GM06990 (cell line): ENCODE results near the gene GYPA.
"Not testable (repeated sequence)": the region's sequence is repeated elsewhere in the genome, so short reads cannot be mapped to it uniquely, and the experiment has no call there.

ENCODE experiments used
- DNase-seq: peaks from one replicate; pipeline ENCODE4 v3.0.0-alpha.2; 2011; ENCODE audit not compliant: insufficient read length; ENCODE audit errors: extremely low read depth
- H3K27me3 ChIP-seq: replicated peaks from 2 replicates; pipeline ENCODE4 v1.6.0; 2011; ENCODE audit warnings: low read length; ENCODE audit not compliant: control insufficient read depth, insufficient read depth
- H3K36me3 ChIP-seq: 2 replicates; pipeline ENCODE4 v1.5.1; 2011; ENCODE audit warnings: low read length; ENCODE audit not compliant: control insufficient read depth, insufficient read depth
- H3K4me3 ChIP-seq: replicated peaks from 2 replicates; pipeline ENCODE4 v1.5.1; 2011; ENCODE audit warnings: low read depth, mild to moderate bottlenecking, control low read depth, low read length
- TF ChIP-seq, protein P1 (sequence below): IDR thresholded peaks from 2 replicates; pipeline ENCODE4 v1.5.1; 2011; ENCODE audit warnings: low read length, control low read depth, mild to moderate bottlenecking, inconsistent platforms; ENCODE audit not compliant: insufficient read depth, poor library complexity, severe bottlenecking

The GYPA gene

DNA sequence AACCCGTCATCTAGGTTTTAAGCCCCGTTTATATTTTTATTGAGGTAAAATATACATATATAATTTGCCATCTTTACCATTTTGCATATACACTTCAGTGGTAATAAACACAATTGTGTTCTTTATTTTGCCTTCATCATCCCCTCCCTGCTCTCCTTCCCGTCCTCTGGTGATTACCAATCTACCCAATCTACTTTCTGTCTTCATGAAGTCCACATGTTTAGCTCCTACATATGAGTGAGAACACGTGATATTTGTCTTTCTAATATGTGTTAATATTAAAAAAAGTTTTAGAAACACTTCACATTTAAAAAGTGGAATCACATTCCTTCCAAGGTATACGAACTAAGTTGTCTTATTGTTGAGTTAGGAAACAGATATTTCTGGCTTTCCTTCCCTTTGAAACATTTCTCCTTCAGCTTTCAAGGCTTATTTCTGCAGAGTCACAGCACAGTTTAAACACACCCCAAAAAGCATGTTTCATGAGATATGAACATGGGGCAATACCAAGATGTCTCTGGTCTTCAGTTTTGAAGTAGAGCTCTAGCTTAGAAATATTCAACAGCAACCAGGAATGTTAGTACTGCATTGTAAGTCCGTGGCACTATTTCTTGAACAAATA lies 35.9 kb downstream of the GYPA start:
- Histone ChIP-seq H3K36me3 (no peaks in the 10 kb centered on the region), H3K27me3 (no peaks in the 10 kb centered on the region), H3K4me3 (no peak overlapping the region)
- no peak for DNase-seq
- TF ChIP-seq, protein P1, sequence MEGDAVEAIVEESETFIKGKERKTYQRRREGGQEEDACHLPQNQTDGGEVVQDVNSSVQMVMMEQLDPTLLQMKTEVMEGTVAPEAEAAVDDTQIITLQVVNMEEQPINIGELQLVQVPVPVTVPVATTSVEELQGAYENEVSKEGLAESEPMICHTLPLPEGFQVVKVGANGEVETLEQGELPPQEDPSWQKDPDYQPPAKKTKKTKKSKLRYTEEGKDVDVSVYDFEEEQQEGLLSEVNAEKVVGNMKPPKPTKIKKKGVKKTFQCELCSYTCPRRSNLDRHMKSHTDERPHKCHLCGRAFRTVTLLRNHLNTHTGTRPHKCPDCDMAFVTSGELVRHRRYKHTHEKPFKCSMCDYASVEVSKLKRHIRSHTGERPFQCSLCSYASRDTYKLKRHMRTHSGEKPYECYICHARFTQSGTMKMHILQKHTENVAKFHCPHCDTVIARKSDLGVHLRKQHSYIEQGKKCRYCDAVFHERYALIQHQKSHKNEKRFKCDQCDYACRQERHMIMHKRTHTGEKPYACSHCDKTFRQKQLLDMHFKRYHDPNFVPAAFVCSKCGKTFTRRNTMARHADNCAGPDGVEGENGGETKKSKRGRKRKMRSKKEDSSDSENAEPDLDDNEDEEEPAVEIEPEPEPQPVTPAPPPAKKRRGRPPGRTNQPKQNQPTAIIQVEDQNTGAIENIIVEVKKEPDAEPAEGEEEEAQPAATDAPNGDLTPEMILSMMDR, result no peak

DNA sequence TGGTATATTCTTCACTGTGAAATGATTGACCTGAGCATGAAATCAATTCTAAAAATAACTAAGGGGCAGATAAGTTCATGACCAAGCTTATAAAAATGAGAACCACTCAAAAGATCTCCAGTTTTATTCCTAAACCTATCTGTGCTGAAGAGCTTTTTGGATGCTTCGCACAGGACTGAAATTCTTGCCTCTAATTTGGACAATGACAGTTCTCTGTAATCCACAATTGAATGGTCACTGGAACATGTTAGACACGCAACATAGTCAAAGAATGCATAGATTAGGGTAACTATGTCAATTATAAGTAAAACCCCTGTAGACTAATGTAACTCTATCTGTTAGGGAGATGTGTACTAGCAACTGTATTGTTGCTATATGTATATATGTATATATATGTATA lies 42.7 kb downstream of the GYPA start:
- not testable (repeated sequence) for DNase-seq, H3K27me3 ChIP-seq, H3K36me3 ChIP-seq, H3K4me3 ChIP-seq

DNA sequence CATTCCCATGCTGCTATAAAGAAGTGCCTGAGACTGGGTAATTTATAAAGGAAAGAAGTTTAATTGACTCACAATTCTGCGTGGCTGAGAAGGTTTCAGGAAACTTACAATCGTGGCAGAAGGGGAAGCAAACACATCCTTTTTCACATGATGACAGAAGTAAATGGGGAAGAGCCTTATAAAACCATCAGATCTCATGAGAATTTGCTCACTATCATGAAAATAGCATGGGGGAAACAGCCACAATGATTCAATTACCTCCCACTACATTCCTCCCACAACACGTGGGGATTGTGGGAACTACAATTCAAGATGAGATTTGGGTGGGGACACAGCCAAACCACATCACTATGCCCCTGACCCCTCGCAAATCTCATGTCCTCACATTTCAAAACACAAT lies 46.5 kb downstream of the GYPA start:
- not testable (repeated sequence) for H3K36me3 ChIP-seq, H3K4me3 ChIP-seq, H3K27me3 ChIP-seq, DNase-seq

DNA sequence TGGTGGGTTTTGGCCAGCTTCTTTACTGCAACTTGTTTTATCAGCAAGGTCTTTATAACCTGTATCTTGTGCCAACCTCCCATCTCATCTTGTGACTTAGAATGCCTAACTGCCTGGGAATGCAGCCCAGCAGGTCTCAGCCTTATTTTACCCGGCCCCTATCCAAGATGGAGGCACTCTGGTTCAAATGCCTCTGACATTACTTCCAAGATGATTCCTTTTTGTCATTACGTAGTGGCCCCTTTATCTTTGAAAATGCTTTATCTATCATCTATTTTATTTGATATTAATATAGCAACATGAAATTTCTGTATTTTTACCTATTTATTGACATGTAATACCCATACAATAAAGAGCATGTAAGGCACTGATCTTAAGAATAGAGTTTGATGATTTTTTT lies 49.3 kb downstream of the GYPA start:
- H3K4me3 ChIP-seq, DNase-seq, H3K27me3 ChIP-seq: not testable (repeated sequence)

DNA sequence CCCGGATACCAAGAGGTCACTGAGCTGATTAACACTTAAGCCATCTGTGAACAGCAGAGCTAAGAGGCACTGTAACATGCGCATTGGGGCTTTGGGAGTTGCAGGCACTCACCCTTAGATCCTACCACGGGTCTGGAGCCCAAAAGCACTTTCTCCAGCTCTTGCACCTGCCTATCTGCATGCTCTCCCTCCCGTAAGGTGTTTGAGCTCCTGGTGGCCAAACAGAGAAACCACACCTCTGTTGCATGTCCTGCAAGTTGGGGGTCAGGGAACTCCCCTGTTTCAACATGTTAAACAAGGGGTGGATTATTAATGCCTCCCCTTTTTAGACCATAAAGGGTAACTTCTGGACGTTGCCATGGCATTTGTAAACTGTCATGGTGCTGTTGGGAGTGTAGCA lies 49.8 kb downstream of the GYPA start:
- Histone ChIP-seq H3K27me3 (no peaks in the 10 kb centered on the region; the same call in 1 of the 2 replicates), H3K36me3 (no peaks in the 10 kb centered on the region), H3K4me3 (no peak overlapping the region)
- DNase-seq, result no peak
- TF ChIP-seq, protein P1, result no peak

More for the DNA sequence above, 49.3 kb downstream of the GYPA start:
- H3K36me3 ChIP-seq, result not testable (repeated sequence)

DNA sequence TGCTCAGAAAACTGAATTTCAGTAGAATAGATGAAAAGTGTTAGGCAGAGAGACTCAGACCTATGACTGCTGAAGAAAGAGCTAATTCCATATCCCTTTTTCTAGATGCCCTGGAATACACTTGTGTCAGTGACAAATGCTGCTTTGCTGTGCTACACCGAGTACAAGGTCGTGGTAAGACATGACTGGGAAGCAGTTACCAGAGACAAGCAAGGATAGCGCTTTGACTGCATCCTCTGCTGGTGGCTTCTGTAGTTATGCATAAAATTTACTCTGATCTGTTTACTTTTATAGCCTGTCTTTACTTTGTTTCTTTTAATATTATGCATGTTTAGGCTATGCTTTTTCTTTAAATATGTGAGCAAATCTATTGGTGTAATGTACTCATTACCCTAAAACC lies 58.5 kb downstream of the GYPA start:
- H3K36me3 ChIP-seq, H3K27me3 ChIP-seq, H3K4me3 ChIP-seq, DNase-seq: not testable (repeated sequence)

DNA sequence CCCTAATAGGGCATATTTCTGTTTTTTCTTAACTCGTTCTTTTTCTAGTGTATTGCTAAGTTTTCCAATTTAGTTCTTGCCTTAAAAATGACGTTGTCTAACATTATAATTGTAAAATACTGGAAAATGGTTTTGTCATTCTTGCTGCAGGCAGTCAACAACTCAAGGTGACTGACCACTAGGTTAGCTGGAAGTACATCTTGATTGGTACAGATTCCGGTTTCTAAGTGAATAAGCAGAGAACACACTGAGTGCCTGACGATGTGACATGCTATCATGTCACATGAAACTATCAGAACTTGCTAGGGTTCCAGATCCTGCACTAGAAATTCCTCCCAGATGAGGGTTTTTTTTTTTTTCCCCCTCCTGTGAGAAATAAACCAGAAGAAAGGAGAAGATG lies 60.4 kb downstream of the GYPA start:
- not testable (repeated sequence) for H3K27me3 ChIP-seq, H3K4me3 ChIP-seq, H3K36me3 ChIP-seq, DNase-seq

DNA sequence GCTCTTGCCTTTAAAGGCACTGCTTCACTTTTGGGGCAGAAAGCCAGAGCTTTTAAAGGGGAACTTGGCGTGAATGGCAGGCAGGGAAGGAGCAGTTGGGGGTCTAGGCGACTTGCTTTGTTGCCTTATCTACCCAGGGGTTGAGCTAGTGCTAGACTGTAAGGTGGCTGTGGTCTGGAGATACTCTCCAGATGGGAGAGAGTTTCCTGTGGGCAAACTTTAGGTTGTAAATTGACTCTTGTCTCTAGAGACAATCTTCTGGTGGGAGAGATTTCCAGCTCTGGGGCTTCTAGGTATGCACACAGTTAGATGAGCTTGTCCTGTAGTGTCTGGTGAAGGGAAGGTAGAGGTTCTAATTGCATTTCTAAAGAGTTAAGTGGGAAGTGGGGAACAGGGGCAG lies 61.8 kb downstream of the GYPA start:
- DNase-seq, H3K27me3 ChIP-seq, H3K4me3 ChIP-seq, H3K36me3 ChIP-seq: not testable (repeated sequence)

DNA sequence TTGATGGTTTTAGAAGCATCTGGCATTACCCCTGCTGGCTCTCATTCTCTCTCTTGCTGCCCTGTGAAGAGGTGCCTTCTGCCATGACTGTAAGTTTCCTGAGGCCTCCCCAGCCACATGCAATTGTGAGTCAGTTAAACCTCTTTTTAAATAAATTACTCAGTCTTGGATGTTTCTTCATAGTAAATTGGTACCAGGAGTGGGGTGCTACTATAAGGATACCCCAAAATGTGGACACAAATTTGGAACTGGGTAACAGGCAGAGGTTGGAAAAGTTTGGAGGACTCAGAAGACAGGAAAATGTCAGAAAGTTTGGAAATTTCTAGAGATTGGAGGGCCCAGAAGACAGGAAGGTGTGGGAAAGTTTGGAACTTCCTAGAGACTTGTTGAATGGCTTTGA lies 79.0 kb downstream of the GYPA start:
- not testable (repeated sequence) for H3K36me3 ChIP-seq, H3K27me3 ChIP-seq, DNase-seq, H3K4me3 ChIP-seq

DNA sequence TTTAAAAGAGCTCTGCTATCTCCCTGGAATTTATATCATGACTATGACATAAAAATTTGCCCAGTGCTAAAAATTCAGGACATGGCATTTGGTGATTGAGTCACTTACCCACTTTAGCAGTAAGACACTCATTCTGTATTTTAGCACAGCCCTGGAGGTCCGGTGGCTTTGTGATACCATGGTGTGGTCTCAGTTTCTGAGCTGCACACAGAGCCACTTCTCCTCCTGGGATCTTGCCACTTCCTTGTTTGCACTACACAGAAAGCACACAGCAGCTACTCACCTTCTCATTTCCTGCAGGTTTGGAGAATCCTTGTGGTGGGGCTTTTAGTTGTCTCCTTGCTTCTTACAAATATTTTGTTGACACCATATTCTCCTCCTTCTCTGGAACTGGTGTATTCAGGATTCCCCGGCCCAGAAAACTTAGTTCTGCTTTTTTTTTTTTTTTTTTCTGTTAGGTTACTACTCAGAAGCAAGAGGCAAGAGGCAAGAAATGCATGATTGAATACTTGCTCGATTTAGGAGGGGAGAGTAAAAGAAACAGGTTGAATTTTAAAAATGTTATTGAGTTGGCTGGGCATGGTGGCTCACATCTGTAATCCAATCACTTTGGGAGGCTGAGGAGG lies 80.2 kb downstream of the GYPA start:
- DNase-seq, H3K36me3 ChIP-seq, H3K4me3 ChIP-seq, H3K27me3 ChIP-seq: not testable (repeated sequence)
